ENCODE results near the gene TRMT11. TPM values are rescaled to one million over a fixed set of nuclear protein-coding genes. Genes with fewer than 3 reads are reported as not detected.

Gene TRMT11
- total and polyA plus RNA-seq, 10 of the 15 experiments (the other 5 are each of a cell fraction or from before 2014, with no cell fraction given), result 34.0 to 81.1 (median 43.7) TPM

GRCh38 chr6:125962900-125963497 lies 23.3 kb upstream of the TRMT11 start:
- no TSS peak for BruUV-seq (replicated peaks)
- FAIRE-seq (no peak), ATAC-seq (no peak), DNase-seq (ENCODE audit: low read depth, low spot score) (no peak)
- CTCF ChIA-PET, result interaction anchor here (0.7 to 15.3 kb wide), 7 partner anchors 10 to 649 kb away, joined by 3 to 505 read pairs (median 6); partner anchors contain the start of genes NCOA7 and TRMT11
- WGBS (ENCODE audit: insufficient coverage, insufficient replicate concordance, low lambda C conversion rate, missing lambda C conversion rate), result 95% methylated on average over 8 of the region's 8 CpGs
- intact Hi-C loops (cut with micrococcal nuclease; ENCODE audit: unreplicated experiment), result no loop called here
- in situ Hi-C loops (cut with MboI), result no loop called here
- Histone ChIP-seq H3K9ac (ENCODE audit: control insufficient read depth, insufficient read depth, low read length) (no peak overlapping the region), H3K27me3 (replicated peaks in 1 of 2; ENCODE audit: control insufficient read depth in 2 of 2, insufficient read depth in 2 of 2, low read length in 1 of 2) (no peaks in the 10 kb centered on the region), H3K79me2 (ENCODE audit: control insufficient read depth, insufficient read depth, low read length) (peaks cover 3% of the 10 kb centered on the region), H3K36me3 (ENCODE audit: control insufficient read depth in 2 of 2, insufficient read depth in 2 of 2, low read length in 1 of 2) (no peaks in the 10 kb centered on the region; a peak in 1 of 4 replicates), H2AFZ (ENCODE audit: control insufficient read depth, low read depth, low read length) (no peak overlapping the region), H3K4me2 (ENCODE audit: control insufficient read depth, insufficient read depth) (no peak overlapping the region), H3K27ac (ENCODE audit: control insufficient read depth, insufficient read depth) (no peak overlapping the region), H3K4me3 (no peak overlapping the region), H4K20me1 (ENCODE audit: control insufficient read depth, insufficient read depth) (no peaks in the 10 kb centered on the region), H3K9me3 (replicated peaks; ENCODE audit: control insufficient read depth, insufficient read depth, low read length) (no peaks in the 10 kb centered on the region), H3K4me1 (ENCODE audit: control insufficient read depth, insufficient read depth, low read length) (peaks cover under 1% of the 10 kb centered on the region; the same call in 1 of the 2 replicates)
- TF ChIP-seq CUX1 (IDR thresholded peaks at IDR 0.05; ENCODE audit: insufficient replicate concordance, low read depth, low read length) (no peak), JUND (IDR thresholded peaks at IDR 0.05; ENCODE audit: low read depth, low read length) (no peak), TBL1XR1 (IDR thresholded peaks at IDR 0.05; ENCODE audit: low read depth, low read length) (no peak), TCF12 (IDR thresholded peaks at IDR 0.05; ENCODE audit: low read depth, low read length) (no peak), NFYB (IDR thresholded peaks at IDR 0.05; ENCODE audit: insufficient read depth, low read depth, low read length) (no peak), POLR2A (IDR thresholded peaks at IDR 0.05; ENCODE audit: low read depth, low read length) (no peak)
- SMC1A ChIA-PET (ENCODE audit: uncharacterized antibody, unreplicated experiment), result interaction anchor here (2.1 to 4.4 kb wide), 4 partner anchors 8 to 182 kb away, joined by 7 to 23 read pairs (median 13); no protein-coding TSS in a partner anchor
- POLR2A ChIA-PET, result no interaction called here
- RAD21 ChIA-PET (ENCODE audit: unreplicated experiment), result interaction anchor here (1.3 kb wide), 2 partner anchors 12 to 182 kb away, joined by 3 to 4 read pairs; no protein-coding TSS in a partner anchor
